ENCODE measurements around the gene NEK4. TPM values are rescaled to one million over a fixed set of nuclear protein-coding genes. Genes with fewer than 3 reads are reported as not detected.

The NEK4 gene
- total and polyA plus RNA-seq, 10 of the 15 experiments (the other 5 are each of a cell fraction or from before 2014, with no cell fraction given): 7.0 to 29.1 (median 16.4) TPM

DNA sequence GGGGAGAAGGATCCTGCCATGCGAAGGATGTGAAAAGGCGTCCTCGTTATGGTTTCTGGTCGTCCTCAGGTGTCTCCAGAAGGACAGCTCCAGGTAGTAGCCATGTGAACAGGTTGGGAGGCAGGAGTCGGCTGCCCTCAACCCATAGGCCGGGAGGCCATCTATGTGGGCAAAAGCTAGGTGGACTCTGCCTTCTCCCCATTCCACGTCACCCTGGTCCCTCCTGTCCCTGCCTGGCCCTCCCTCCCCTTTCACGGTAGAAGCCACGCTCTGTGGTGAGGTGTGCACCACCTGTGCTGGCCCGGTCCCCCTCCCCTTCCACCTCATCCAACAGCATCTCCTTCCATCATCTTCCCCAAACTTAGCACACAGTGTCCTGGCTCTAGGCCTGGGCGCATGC, 40.2 kb upstream of the NEK4 start:
- RAD21 ChIA-PET (ENCODE audit: unreplicated experiment): no interaction called here
- Histone ChIP-seq H3K27me3 (replicated peaks in 1 of 2; ENCODE audit: control insufficient read depth in 2 of 2, insufficient read depth in 2 of 2, low read length in 1 of 2) (no peaks in the 10 kb centered on the region), H3K4me1 (ENCODE audit: control insufficient read depth, insufficient read depth, low read length) (no peaks in the 10 kb centered on the region), H4K20me1 (ENCODE audit: control insufficient read depth, insufficient read depth) (no peaks in the 10 kb centered on the region; the same call in 1 of the 2 replicates), H3K79me2 (ENCODE audit: control insufficient read depth, insufficient read depth, low read length) (no peaks in the 10 kb centered on the region), H3K27ac (ENCODE audit: control insufficient read depth, insufficient read depth) (no peak overlapping the region), H3K36me3 (ENCODE audit: control insufficient read depth in 2 of 2, insufficient read depth in 2 of 2, low read length in 1 of 2) (no peaks in the 10 kb centered on the region), H3K4me3 (no peak overlapping the region), H3K9ac (ENCODE audit: control insufficient read depth, insufficient read depth, low read length) (no peak overlapping the region), H3K4me2 (ENCODE audit: control insufficient read depth, insufficient read depth) (no peak overlapping the region), H2AFZ (ENCODE audit: control insufficient read depth, low read depth, low read length) (no peak overlapping the region), H3K9me3 (replicated peaks; ENCODE audit: control insufficient read depth, insufficient read depth, low read length) (no peaks in the 10 kb centered on the region)
- POLR2A ChIA-PET: no interaction called here
- no peak for DNase-seq (ENCODE audit: low read depth, low spot score)
- CTCF ChIA-PET: interaction anchor here (1.0 to 2.4 kb wide), 2 partner anchors 10 to 175 kb away, joined by 3 to 10 read pairs; no protein-coding TSS in a partner anchor
- FAIRE-seq: no peak
- TF ChIP-seq RCOR1 (conservative IDR thresholded peaks at IDR 0.05; ENCODE audit: low read depth, low read length) (no peak), CHD4 (IDR thresholded peaks at IDR 0.05) (no peak), SIX5 (IDR thresholded peaks at IDR 0.05; ENCODE audit: low read depth, low read length, severe bottlenecking) (no peak), ZZZ3 (IDR thresholded peaks at IDR 0.05; ENCODE audit: control insufficient read depth, insufficient read length, low read depth) (no peak)
- ATAC-seq: no peak
- intact Hi-C loops (cut with micrococcal nuclease; ENCODE audit: unreplicated experiment): no loop called here
- SMC1A ChIA-PET (ENCODE audit: uncharacterized antibody, unreplicated experiment): no interaction called here
- in situ Hi-C loops (cut with MboI): no loop called here
- BruUV-seq (replicated peaks): no TSS peak
- 38% methylated on average over 11 of the region's 11 CpGs for WGBS (ENCODE audit: insufficient coverage, insufficient replicate concordance, low lambda C conversion rate, missing lambda C conversion rate)

DNA sequence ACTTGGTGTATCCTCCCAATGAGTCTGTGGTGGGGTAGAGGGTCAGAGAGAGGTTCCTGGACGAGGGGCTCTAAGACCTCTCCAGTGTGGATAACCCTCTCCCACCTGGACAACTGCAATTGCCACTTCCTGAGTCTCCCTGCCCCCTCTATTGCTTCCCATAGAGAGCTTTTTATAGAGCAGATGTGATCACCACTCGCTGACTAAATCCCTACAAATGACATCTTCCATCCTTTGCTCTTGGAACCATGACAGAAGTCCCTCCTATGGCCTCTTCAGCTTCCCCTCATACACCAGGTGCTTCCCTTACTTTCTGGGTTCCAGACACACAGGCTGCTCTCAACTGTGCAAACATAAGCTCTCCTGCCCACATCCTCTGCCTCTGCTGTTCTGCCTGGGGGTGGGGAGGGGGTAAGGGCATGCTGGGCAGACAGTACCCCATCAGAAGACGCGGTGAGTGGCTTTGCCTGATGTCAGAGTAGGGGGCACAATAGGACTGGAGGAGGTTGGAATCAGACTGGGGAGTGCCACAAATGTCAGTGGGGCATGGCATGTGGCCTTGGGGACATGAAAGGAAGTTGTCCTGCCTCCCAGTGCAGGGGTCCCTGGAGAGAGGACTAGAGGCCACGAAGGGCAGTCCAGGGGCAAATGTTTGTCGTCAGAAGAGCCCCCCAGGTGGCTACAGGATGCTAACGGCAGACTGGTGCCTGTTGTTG, 39.1 kb upstream of the NEK4 start:
- in situ Hi-C loops (cut with MboI) (no loop called here), intact Hi-C loops (cut with micrococcal nuclease; ENCODE audit: unreplicated experiment) (no loop called here)
- no peaks in the 10 kb centered on the region for H3K9me3 ChIP-seq (replicated peaks; ENCODE audit: control insufficient read depth, insufficient read depth, low read length)
- H3K27me3 ChIP-seq (replicated peaks in 1 of 2; ENCODE audit: control insufficient read depth in 2 of 2, insufficient read depth in 2 of 2, low read length in 1 of 2): no peaks in the 10 kb centered on the region
- H4K20me1 ChIP-seq (ENCODE audit: control insufficient read depth, insufficient read depth): no peaks in the 10 kb centered on the region; the same call in 1 of the 2 replicates
- TF ChIP-seq FOXK2 (IDR thresholded peaks at IDR 0.05) (no peak), SPI1 (IDR thresholded peaks at IDR 0.05; ENCODE audit: borderline replicate concordance, insufficient read depth, low read depth, low read length) (no peak), CBFB (IDR thresholded peaks at IDR 0.05; ENCODE audit: low read depth) (no peak), BMI1 (IDR thresholded peaks at IDR 0.05; ENCODE audit: borderline replicate concordance) (no peak), KDM1A (IDR thresholded peaks at IDR 0.05; ENCODE audit: borderline replicate concordance) (no peak), FOXM1 (IDR thresholded peaks at IDR 0.05; ENCODE audit: low read depth, low read length) (no peak), RCOR1 (conservative IDR thresholded peaks at IDR 0.05; ENCODE audit: low read depth, low read length) (no peak), CREM (IDR thresholded peaks at IDR 0.05; ENCODE audit: low read depth) (no peak)
- TF ChIP-seq, protein P1, sequence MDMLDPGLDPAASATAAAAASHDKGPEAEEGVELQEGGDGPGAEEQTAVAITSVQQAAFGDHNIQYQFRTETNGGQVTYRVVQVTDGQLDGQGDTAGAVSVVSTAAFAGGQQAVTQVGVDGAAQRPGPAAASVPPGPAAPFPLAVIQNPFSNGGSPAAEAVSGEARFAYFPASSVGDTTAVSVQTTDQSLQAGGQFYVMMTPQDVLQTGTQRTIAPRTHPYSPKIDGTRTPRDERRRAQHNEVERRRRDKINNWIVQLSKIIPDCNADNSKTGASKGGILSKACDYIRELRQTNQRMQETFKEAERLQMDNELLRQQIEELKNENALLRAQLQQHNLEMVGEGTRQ (IDR thresholded peaks at IDR 0.05; ENCODE audit: borderline replicate concordance, low read depth, low read length): no peak
- WGBS (ENCODE audit: insufficient coverage, insufficient replicate concordance, low lambda C conversion rate, missing lambda C conversion rate): 1% methylated on average over 7 of the region's 7 CpGs
- no peak overlapping the region for H3K27ac ChIP-seq (ENCODE audit: control insufficient read depth, insufficient read depth)
- DNase-seq (ENCODE audit: low read depth, low spot score) (no peak), FAIRE-seq (no peak), ATAC-seq (no peak)
- no peak overlapping the region for H3K4me2 ChIP-seq (ENCODE audit: control insufficient read depth, insufficient read depth)
- H3K79me2 ChIP-seq (ENCODE audit: control insufficient read depth, insufficient read depth, low read length): no peaks in the 10 kb centered on the region
- no peak overlapping the region for H2AFZ ChIP-seq (ENCODE audit: control insufficient read depth, low read depth, low read length)
- ChIA-PET SMC1A (ENCODE audit: uncharacterized antibody, unreplicated experiment) (interaction anchor here (1.4 kb wide), 1 partner anchor 9 kb away, joined by 4 read pairs; no protein-coding TSS in a partner anchor), CTCF (no interaction called here), RAD21 (ENCODE audit: unreplicated experiment) (no interaction called here), POLR2A (no interaction called here)
- H3K9ac ChIP-seq (ENCODE audit: control insufficient read depth, insufficient read depth, low read length): no peak overlapping the region
- BruUV-seq (replicated peaks): no TSS peak
- no peak overlapping the region for H3K4me3 ChIP-seq
- no peaks in the 10 kb centered on the region for H3K4me1 ChIP-seq (ENCODE audit: control insufficient read depth, insufficient read depth, low read length)
- H3K36me3 ChIP-seq (ENCODE audit: control insufficient read depth in 2 of 2, insufficient read depth in 2 of 2, low read length in 1 of 2): no peaks in the 10 kb centered on the region

Measured in GM12878 (cell line).